ENCODE measurements around the gene CD40.

CD40 gene

GRCh38 chr20:46169245-46170171 lies 51.4 kb downstream of the CD40 start:
- Histone ChIP-seq H3K27me3 (ENCODE audit: control insufficient read depth in 1 of 2, insufficient read depth in 2 of 2, low read length in 2 of 2) (peaks cover 15 to 18% of the 10 kb centered on the region in 2 donors), H3K4me3 (ENCODE audit: low read depth in 1 of 2, low read length in 2 of 2) (no peak overlapping the region), H3K27ac (ENCODE audit: low read depth, low read length) (no peak overlapping the region), H3K4me1 (ENCODE audit: control insufficient read depth in 1 of 2, insufficient read depth in 2 of 2, low read length in 2 of 2) (no peaks in the 10 kb centered on the region), H3K9me3 (ENCODE audit: control insufficient read depth in 1 of 2, low read length in 2 of 2) (peaks cover 0 to 4% of the 10 kb centered on the region in 2 donors), H3K9ac (ENCODE audit: low read depth in 1 of 2, low read length in 2 of 2) (no peak overlapping the region), H3K36me3 (ENCODE audit: control insufficient read depth in 1 of 2, insufficient read depth in 2 of 2, low read length in 2 of 2) (no peaks in the 10 kb centered on the region)

GRCh38 chr20:46171476-46171875 lies 53.4 kb downstream of the CD40 start:
- Histone ChIP-seq H3K27me3 (ENCODE audit: control insufficient read depth in 1 of 2, insufficient read depth in 2 of 2, low read length in 2 of 2) (peaks cover 27 to 30% of the 10 kb centered on the region in 2 donors), H3K36me3 (ENCODE audit: control insufficient read depth in 1 of 2, insufficient read depth in 2 of 2, low read length in 2 of 2) (no peaks in the 10 kb centered on the region), H3K4me1 (ENCODE audit: control insufficient read depth in 1 of 2, insufficient read depth in 2 of 2, low read length in 2 of 2) (no peaks in the 10 kb centered on the region), H3K27ac (ENCODE audit: low read depth, low read length) (no peak overlapping the region), H3K9me3 (ENCODE audit: control insufficient read depth in 1 of 2, low read length in 2 of 2) (peaks cover 0 to 4% of the 10 kb centered on the region in 2 donors), H3K4me3 (ENCODE audit: low read depth in 1 of 2, low read length in 2 of 2) (no peak overlapping the region), H3K9ac (ENCODE audit: low read depth in 1 of 2, low read length in 2 of 2) (no peak overlapping the region)

- Histone ChIP-seq H3K36me3 (ENCODE audit: control insufficient read depth in 1 of 2, insufficient read depth in 2 of 2, low read length in 2 of 2) (no peaks in the 10 kb centered on the region), H3K9me3 (ENCODE audit: control insufficient read depth in 1 of 2, low read length in 2 of 2) (peaks cover 0 to 3% of the 10 kb centered on the region in 2 donors), H3K27me3 (ENCODE audit: control insufficient read depth in 1 of 2, insufficient read depth in 2 of 2, low read length in 2 of 2) (peaks cover 27 to 34% of the 10 kb centered on the region in 2 donors), H3K27ac (ENCODE audit: low read depth, low read length) (no peak overlapping the region), H3K4me1 (ENCODE audit: control insufficient read depth in 1 of 2, insufficient read depth in 2 of 2, low read length in 2 of 2) (no peaks in the 10 kb centered on the region), H3K9ac (ENCODE audit: low read depth in 1 of 2, low read length in 2 of 2) (no peak overlapping the region), H3K4me3 (ENCODE audit: low read depth in 1 of 2, low read length in 2 of 2) (no peak overlapping the region)
Observed at GRCh38 chr20:46171909-46172308, 53.8 kb downstream of the CD40 start.

GRCh38 chr20:46172455-46172854 lies 54.3 kb downstream of the CD40 start:
- Histone ChIP-seq H3K4me3 (ENCODE audit: low read depth in 1 of 2, low read length in 2 of 2) (no peak overlapping the region), H3K27me3 (ENCODE audit: control insufficient read depth in 1 of 2, insufficient read depth in 2 of 2, low read length in 2 of 2) (peaks cover 27 to 34% of the 10 kb centered on the region in 2 donors), H3K4me1 (ENCODE audit: control insufficient read depth in 1 of 2, insufficient read depth in 2 of 2, low read length in 2 of 2) (no peaks in the 10 kb centered on the region), H3K36me3 (ENCODE audit: control insufficient read depth in 1 of 2, insufficient read depth in 2 of 2, low read length in 2 of 2) (no peaks in the 10 kb centered on the region), H3K9ac (ENCODE audit: low read depth in 1 of 2, low read length in 2 of 2) (no peak overlapping the region), H3K27ac (ENCODE audit: low read depth, low read length) (no peak overlapping the region), H3K9me3 (ENCODE audit: control insufficient read depth in 1 of 2, low read length in 2 of 2) (no peaks in the 10 kb centered on the region)

- Histone ChIP-seq H3K9me3 (ENCODE audit: control insufficient read depth in 1 of 2, low read length in 2 of 2) (no peaks in the 10 kb centered on the region), H3K27ac (ENCODE audit: low read depth, low read length) (no peak overlapping the region), H3K27me3 (ENCODE audit: control insufficient read depth in 1 of 2, insufficient read depth in 2 of 2, low read length in 2 of 2) (peaks cover 27 to 34% of the 10 kb centered on the region in 2 donors), H3K4me1 (ENCODE audit: control insufficient read depth in 1 of 2, insufficient read depth in 2 of 2, low read length in 2 of 2) (no peaks in the 10 kb centered on the region), H3K9ac (ENCODE audit: low read depth in 1 of 2, low read length in 2 of 2) (no peak overlapping the region), H3K36me3 (ENCODE audit: control insufficient read depth in 1 of 2, insufficient read depth in 2 of 2, low read length in 2 of 2) (no peaks in the 10 kb centered on the region), H3K4me3 (ENCODE audit: low read depth in 1 of 2, low read length in 2 of 2) (no peak overlapping the region)
Observed at GRCh38 chr20:46172961-46173536, 54.9 kb downstream of the CD40 start.

GRCh38 chr20:46173652-46174468 lies 55.7 kb downstream of the CD40 start:
- Histone ChIP-seq H3K27ac (ENCODE audit: low read depth, low read length) (no peak overlapping the region), H3K27me3 (ENCODE audit: control insufficient read depth in 1 of 2, insufficient read depth in 2 of 2, low read length in 2 of 2) (peaks cover 27 to 34% of the 10 kb centered on the region in 2 donors), H3K9me3 (ENCODE audit: control insufficient read depth in 1 of 2, low read length in 2 of 2) (no peaks in the 10 kb centered on the region), H3K36me3 (ENCODE audit: control insufficient read depth in 1 of 2, insufficient read depth in 2 of 2, low read length in 2 of 2) (no peaks in the 10 kb centered on the region), H3K9ac (ENCODE audit: low read depth in 1 of 2, low read length in 2 of 2) (no peak overlapping the region), H3K4me3 (ENCODE audit: low read depth in 1 of 2, low read length in 2 of 2) (no peak overlapping the region), H3K4me1 (ENCODE audit: control insufficient read depth in 1 of 2, insufficient read depth in 2 of 2, low read length in 2 of 2) (no peaks in the 10 kb centered on the region)

- Histone ChIP-seq H3K27ac (ENCODE audit: low read depth, low read length) (no peak overlapping the region), H3K27me3 (ENCODE audit: control insufficient read depth in 1 of 2, insufficient read depth in 2 of 2, low read length in 2 of 2) (peaks cover 27 to 34% of the 10 kb centered on the region in 2 donors), H3K9ac (ENCODE audit: low read depth in 1 of 2, low read length in 2 of 2) (no peak overlapping the region), H3K9me3 (ENCODE audit: control insufficient read depth in 1 of 2, low read length in 2 of 2) (no peaks in the 10 kb centered on the region), H3K4me1 (ENCODE audit: control insufficient read depth in 1 of 2, insufficient read depth in 2 of 2, low read length in 2 of 2) (no peaks in the 10 kb centered on the region), H3K4me3 (ENCODE audit: low read depth in 1 of 2, low read length in 2 of 2) (no peak overlapping the region), H3K36me3 (ENCODE audit: control insufficient read depth in 1 of 2, insufficient read depth in 2 of 2, low read length in 2 of 2) (no peaks in the 10 kb centered on the region)
Observed at GRCh38 chr20:46174469-46175126, 56.5 kb downstream of the CD40 start.

- no peaks in the 10 kb centered on the region for H3K4me1 ChIP-seq (ENCODE audit: control insufficient read depth in 1 of 2, insufficient read depth in 2 of 2, low read length in 2 of 2)
- H3K9me3 ChIP-seq (ENCODE audit: control insufficient read depth in 1 of 2, low read length in 2 of 2) = no peaks in the 10 kb centered on the region
- no peaks in the 10 kb centered on the region for H3K36me3 ChIP-seq (ENCODE audit: control insufficient read depth in 1 of 2, insufficient read depth in 2 of 2, low read length in 2 of 2)
- peaks cover 31 to 34% of the 10 kb centered on the region in 2 donors for H3K27me3 ChIP-seq (ENCODE audit: control insufficient read depth in 1 of 2, insufficient read depth in 2 of 2, low read length in 2 of 2)
- no peak overlapping the region for H3K4me3 ChIP-seq (ENCODE audit: low read depth in 1 of 2, low read length in 2 of 2)
- H3K9ac ChIP-seq (ENCODE audit: low read depth in 1 of 2, low read length in 2 of 2) = no peak overlapping the region
- no peak overlapping the region for H3K27ac ChIP-seq (ENCODE audit: low read depth, low read length)
Observed at GRCh38 chr20:46175127-46175494, 57.0 kb downstream of the CD40 start.

GRCh38 chr20:46176739-46177378 lies 58.7 kb downstream of the CD40 start:
- no peak overlapping the region for H3K27ac ChIP-seq (ENCODE audit: low read depth, low read length)
- H3K36me3 ChIP-seq (ENCODE audit: control insufficient read depth in 1 of 2, insufficient read depth in 2 of 2, low read length in 2 of 2) = no peaks in the 10 kb centered on the region
- no peak overlapping the region for H3K9ac ChIP-seq (ENCODE audit: low read depth in 1 of 2, low read length in 2 of 2)
- H3K9me3 ChIP-seq (ENCODE audit: control insufficient read depth in 1 of 2, low read length in 2 of 2) = no peaks in the 10 kb centered on the region
- peaks cover 32 to 38% of the 10 kb centered on the region in 2 donors for H3K27me3 ChIP-seq (ENCODE audit: control insufficient read depth in 1 of 2, insufficient read depth in 2 of 2, low read length in 2 of 2)
- no peak overlapping the region for H3K4me3 ChIP-seq (ENCODE audit: low read depth in 1 of 2, low read length in 2 of 2)
- no peaks in the 10 kb centered on the region for H3K4me1 ChIP-seq (ENCODE audit: control insufficient read depth in 1 of 2, insufficient read depth in 2 of 2, low read length in 2 of 2)
